NCI-H128 (cell line): ENCODE data around the gene INPP5A.
"Not testable (repeated sequence)": the region's sequence is repeated elsewhere in the genome, so short reads cannot be mapped to it uniquely, and the experiment has no call there.

Experiments used
- DNase-seq: peaks from one replicate; lab custom pipeline; 2025; ENCODE audit not compliant: unreplicated experiment; lab: John Stamatoyannopoulos, UW

Gene INPP5A

GRCh38 chr10:132537684-132538001 lies at the start of gene INPP5A:
Gene INPP5A (plus strand): TSS chr10:132537787. CDS start chr10:132538097, 310 bp downstream.
- DNase-seq: no peak

- no peak for DNase-seq
Observed at GRCh38 chr10:132488231-132488821, 49.3 kb upstream of the INPP5A start.

GRCh38 chr10:132489053-132489703 lies 48.4 kb upstream of the INPP5A start:
- DNase-seq: no peak

- DNase-seq: no peak
Observed at GRCh38 chr10:132489704-132490534, 47.7 kb upstream of the INPP5A start.

GRCh38 chr10:132491534-132491933 lies 46.1 kb upstream of the INPP5A start:
- not testable (repeated sequence) for DNase-seq

GRCh38 chr10:132492323-132493025 lies 45.1 kb upstream of the INPP5A start:
- DNase-seq: no peak

- DNase-seq: no peak
Observed at GRCh38 chr10:132493246-132493755, 44.3 kb upstream of the INPP5A start.

- no peak for DNase-seq
Observed at GRCh38 chr10:132493756-132494290, 43.8 kb upstream of the INPP5A start.

GRCh38 chr10:132494866-132495630 lies 42.5 kb upstream of the INPP5A start:
- DNase-seq: no peak

- DNase-seq: no peak
Observed at GRCh38 chr10:132496360-132497062, 41.1 kb upstream of the INPP5A start.

- no peak for DNase-seq
Observed at GRCh38 chr10:132497063-132497680, 40.4 kb upstream of the INPP5A start.

GRCh38 chr10:132497861-132498561 lies 39.6 kb upstream of the INPP5A start:
- DNase-seq: no peak

- no peak for DNase-seq
Observed at GRCh38 chr10:132498562-132499366, 38.8 kb upstream of the INPP5A start.

- no peak for DNase-seq
Observed at GRCh38 chr10:132499367-132499685, 38.3 kb upstream of the INPP5A start.

- no peak for DNase-seq
Observed at GRCh38 chr10:132500781-132501415, 36.7 kb upstream of the INPP5A start.

GRCh38 chr10:132502544-132503300 lies 34.9 kb upstream of the INPP5A start:
- no peak for DNase-seq
